AG10803 (cell line): ENCODE measurements around the gene GNGT2.
A peak's percentile ranks its signal among the peaks of the same experiment; 100 is the strongest.

Experiments used
- DNase-seq: peaks from one replicate; pipeline ENCODE4 v3.0.0; 2010; ENCODE audit warnings: low read depth
- H3K4me3 ChIP-seq: 2 replicates; pipeline ENCODE4 v1.5.1; 2011; ENCODE audit warnings: mild to moderate bottlenecking, low read length, control low read depth
- CTCF ChIP-seq: conservative IDR thresholded peaks from 2 replicates; pipeline ENCODE4 v1.5.1; 2011; ENCODE audit warnings: mild to moderate bottlenecking, low read length, control low read depth, inconsistent platforms

Gene GNGT2

DNA sequence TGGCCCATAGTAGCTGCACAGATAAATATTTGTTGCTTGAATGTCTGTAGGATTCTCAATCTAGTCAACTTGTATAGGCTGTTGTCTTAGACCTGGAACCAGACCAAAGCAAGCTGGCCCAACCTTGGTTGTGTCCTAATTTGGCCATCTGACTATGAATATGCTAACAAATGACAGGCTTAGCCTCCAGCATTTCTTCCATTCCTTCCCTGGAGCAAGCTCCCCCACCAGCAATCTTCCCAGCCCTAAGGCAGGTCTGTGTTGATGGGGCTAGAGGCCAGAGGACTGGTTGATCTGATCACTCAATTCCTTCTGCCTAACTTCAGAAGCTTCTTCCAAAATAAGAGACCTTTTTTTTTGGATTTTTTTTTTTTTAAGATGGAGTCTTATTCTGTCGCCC, 29.6 kb upstream of the GNGT2 start:
- DNase-seq: no peak
- TF ChIP-seq CTCF: no peak
- no peak overlapping the region for H3K4me3 ChIP-seq

DNA sequence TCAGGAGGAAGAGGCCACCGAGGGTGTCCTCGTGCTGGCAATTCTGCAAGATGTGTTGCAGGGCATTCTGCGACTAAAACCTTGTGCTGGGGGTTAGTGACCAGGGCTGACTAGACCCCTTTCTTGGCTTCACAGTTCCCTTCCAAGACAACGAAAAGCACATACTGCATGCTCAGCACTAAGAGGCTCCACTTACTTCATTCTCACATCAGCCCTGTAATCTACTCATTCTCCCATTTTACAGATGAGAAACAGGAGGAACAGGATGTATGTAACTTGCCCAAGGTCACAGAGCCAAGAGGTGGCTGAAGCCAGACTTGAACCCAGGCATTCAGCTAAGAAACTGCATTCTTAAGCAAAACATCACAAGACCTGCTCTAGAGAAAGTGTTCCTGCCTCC, 25.5 kb upstream of the GNGT2 start:
- H3K4me3 ChIP-seq: no peak overlapping the region
- DNase-seq: no peak
- TF ChIP-seq CTCF: no peak

- TF ChIP-seq CTCF: no peak
- DNase-seq: no peak
- H3K4me3 ChIP-seq: no peak overlapping the region
Measured at GRCh38 chr17:49234509-49235080, 24.2 kb upstream of the GNGT2 start.

DNA sequence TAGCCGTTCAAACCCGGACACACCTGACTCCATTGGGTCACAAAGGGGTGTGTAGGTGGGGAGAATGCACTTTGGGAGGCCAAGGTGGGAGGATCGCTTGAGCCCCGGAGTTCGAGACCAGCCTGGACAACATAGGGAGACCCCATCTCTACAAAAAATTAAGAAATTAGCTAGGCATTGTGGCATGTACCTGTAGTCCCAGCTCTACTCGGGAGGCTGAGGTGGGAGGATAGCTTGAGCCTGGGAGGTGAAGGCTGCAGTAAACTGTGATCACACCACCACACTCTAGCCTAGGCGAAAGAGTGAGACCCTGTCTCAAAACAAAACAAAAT, 21.2 kb upstream of the GNGT2 start:
- DNase-seq: no peak
- TF ChIP-seq CTCF: no peak
- H3K4me3 ChIP-seq: no peak overlapping the region

DNA sequence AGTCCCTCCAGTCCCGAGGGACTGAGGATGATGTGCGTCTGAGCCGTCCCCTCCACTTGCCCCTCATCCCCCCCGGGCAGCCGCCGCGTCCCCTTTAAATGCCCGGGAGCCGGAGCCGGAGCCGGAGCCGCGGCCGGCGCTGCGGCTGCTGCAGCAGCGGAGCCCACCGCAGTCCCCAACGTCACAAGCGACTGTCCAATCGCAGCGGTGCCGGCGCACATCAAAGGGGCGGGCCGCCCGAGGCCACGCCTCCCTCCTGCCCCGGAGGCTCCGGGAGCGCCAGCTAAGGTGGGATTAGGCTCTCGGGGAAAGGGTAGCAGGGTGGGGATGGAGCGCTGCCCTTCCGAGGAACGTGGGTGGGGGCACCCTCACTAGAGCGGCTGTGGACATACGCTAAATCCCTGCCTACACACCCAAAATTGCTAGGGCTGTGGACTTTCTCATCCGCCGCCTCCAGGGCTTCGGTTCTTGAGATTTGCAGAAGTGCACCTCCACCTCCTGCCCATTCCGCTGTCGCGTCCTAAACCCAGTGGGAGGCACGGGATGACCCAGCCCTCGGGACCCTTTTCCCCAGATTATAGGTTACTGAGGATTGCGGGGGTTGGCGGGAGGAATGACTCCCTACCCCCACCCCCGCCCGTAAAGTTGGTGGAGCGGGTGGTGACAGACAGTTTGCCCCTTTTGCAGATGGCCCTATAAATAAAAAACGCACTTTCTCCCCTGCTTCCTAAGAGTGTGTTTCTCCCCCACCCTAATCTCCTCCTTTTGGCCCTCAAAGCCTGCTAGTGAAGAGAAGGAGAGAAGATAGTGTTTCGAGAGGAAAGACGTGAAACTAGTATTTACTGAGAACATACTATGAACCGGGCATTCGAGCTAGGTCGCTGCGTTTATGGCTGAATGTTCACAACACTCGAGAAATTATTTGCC, 20.5 kb upstream of the GNGT2 start, which contains the start of gene PHOSPHO1:
PHOSPHO1 (minus strand) TSS at position 152 of the 927 bp plus-strand sequence. CDS start 4,096 bp downstream, outside the sequence.
- peak; percentile 68 for DNase-seq
- no peak for TF ChIP-seq CTCF
- H3K4me3 ChIP-seq: peak within 1 kb of the TSS; percentile 77

- peak overlapping the region; percentile 77 for H3K4me3 ChIP-seq
- no peak for TF ChIP-seq CTCF
- DNase-seq: no peak
Measured at GRCh38 chr17:49229805-49230600, 19.6 kb upstream of the GNGT2 start.
